Breast epithelium (tissue), 3 donors: ENCODE measurements around the gene EHMT1.

Experiments used
- POLR2A ChIP-seq: fragments of 450-650 bp; IDR thresholded peaks from one replicate; pipeline ENCODE4 v1.6.1; 2016; ENCODE audit warnings: antibody characterized with exemption, mild to moderate bottlenecking, moderate library complexity
- TF ChIP-seq, protein P1 (sequence below), 3 donors: fragments of 450-650 bp; IDR thresholded peaks; one replicate each; pipeline ENCODE4 v1.5.1; 2016 to 2017; ENCODE audit warnings: antibody characterized with exemption in 3 of 3, mild to moderate bottlenecking in 3 of 3, moderate library complexity in 3 of 3

DNA sequence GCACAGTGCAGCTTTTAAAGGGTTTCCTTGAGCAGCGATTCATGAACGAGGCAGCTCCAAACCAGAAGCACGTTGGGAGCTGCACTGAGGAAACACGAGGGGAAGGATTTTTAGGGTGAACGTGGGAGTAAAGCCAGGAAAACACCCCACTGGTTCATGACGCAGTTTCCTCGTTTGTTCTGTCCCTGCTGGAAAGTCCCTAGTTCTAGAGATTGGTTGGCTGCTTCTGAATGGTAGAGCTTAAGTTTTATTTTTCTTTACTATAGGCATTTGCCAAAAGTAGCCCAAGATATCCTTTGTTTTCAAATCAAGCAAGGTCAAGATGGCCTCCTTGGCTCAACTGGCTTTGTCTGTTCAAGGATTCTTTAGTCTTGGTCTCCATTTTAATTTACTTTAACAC, 142.2 kb downstream of the EHMT1 start:
- TF ChIP-seq, protein P1, sequence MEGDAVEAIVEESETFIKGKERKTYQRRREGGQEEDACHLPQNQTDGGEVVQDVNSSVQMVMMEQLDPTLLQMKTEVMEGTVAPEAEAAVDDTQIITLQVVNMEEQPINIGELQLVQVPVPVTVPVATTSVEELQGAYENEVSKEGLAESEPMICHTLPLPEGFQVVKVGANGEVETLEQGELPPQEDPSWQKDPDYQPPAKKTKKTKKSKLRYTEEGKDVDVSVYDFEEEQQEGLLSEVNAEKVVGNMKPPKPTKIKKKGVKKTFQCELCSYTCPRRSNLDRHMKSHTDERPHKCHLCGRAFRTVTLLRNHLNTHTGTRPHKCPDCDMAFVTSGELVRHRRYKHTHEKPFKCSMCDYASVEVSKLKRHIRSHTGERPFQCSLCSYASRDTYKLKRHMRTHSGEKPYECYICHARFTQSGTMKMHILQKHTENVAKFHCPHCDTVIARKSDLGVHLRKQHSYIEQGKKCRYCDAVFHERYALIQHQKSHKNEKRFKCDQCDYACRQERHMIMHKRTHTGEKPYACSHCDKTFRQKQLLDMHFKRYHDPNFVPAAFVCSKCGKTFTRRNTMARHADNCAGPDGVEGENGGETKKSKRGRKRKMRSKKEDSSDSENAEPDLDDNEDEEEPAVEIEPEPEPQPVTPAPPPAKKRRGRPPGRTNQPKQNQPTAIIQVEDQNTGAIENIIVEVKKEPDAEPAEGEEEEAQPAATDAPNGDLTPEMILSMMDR (IDR thresholded peaks at IDR 0.05): no peak
- no peak for TF ChIP-seq POLR2A
